ENCODE measurements around the gene GIGYF1. TPM values are rescaled to one million over a fixed set of nuclear protein-coding genes. Genes with fewer than 3 reads are reported as not detected.

GIGYF1 gene
- total and polyA plus RNA-seq, 5 donors from 2014 or later = 0.71 to 82.4 (median 0.76) TPM

GRCh38 chr7:100640517-100641440, 53.3 kb downstream of the GIGYF1 start:
- Histone ChIP-seq H3K9me3 (ENCODE audit: control insufficient read depth in 2 of 2, low read length in 2 of 2) (no peaks in the 10 kb centered on the region), H3K27me3 (ENCODE audit: control insufficient read depth, insufficient read depth, low read length) (no peaks in the 10 kb centered on the region), H3K27ac (ENCODE audit: insufficient read depth, low read length, poor library complexity, severe bottlenecking) (no peak overlapping the region), H3K36me3 (ENCODE audit: control insufficient read depth, insufficient read depth, low read length) (no peaks in the 10 kb centered on the region), H3K4me3 (ENCODE audit: low read depth, low read length) (no peak overlapping the region), H3K4me1 (ENCODE audit: control insufficient read depth, insufficient read depth, low read length, poor library complexity, severe bottlenecking) (no peaks in the 10 kb centered on the region)
- peaks cover 5% of the 10 kb centered on the region for H3K27me3 Mint-ChIP-seq
- ATAC-seq (ENCODE audit: low read depth in 2 of 2) (no peak), DNase-seq (no peak)
- H3K27ac Mint-ChIP-seq = no peak overlapping the region
- peaks cover 0 to 4% (median 0%) of the 10 kb centered on the region in 4 donors for H3K4me1 Mint-ChIP-seq
- H3K9me3 Mint-ChIP-seq = no peaks in the 10 kb centered on the region
- H3K36me3 Mint-ChIP-seq = no peaks in the 10 kb centered on the region
- H3K4me3 Mint-ChIP-seq = no peak overlapping the region

DNA sequence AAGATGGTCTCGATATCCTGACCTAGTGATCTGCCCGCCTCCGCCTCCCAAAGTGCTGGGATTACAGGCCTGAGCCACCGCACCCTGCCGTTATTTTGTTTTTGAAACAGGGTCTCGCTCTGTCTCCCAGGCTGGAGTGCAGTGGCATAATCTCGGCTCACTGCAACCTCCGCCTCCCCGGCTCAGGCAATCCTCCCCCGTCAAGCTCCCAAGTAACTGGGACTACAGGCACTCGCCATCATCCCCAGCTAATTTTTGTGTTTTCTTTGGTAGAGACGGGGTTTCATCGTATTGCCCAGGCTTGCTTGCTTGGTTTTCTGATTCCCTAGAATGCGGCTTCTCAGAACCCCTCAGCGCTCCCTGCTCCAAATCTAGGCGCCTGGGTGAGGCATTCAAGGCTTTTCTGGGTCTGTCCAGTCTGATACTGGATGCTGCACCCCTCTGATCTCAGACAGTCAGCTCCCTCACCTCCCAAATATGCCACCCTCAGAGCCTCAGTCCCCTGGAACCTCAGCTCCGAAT, 54.0 kb downstream of the GIGYF1 start:
- no peaks in the 10 kb centered on the region for H3K9me3 ChIP-seq (ENCODE audit: control insufficient read depth in 2 of 2, low read length in 2 of 2)
- no peak overlapping the region for H3K4me3 ChIP-seq (ENCODE audit: low read depth, low read length)
- no peaks in the 10 kb centered on the region for H3K9me3 Mint-ChIP-seq
- H3K27ac Mint-ChIP-seq = no peak overlapping the region
- no peak overlapping the region for H3K4me3 Mint-ChIP-seq
- no peaks in the 10 kb centered on the region for H3K27me3 ChIP-seq (ENCODE audit: control insufficient read depth, insufficient read depth, low read length)
- no peak overlapping the region for H3K27ac ChIP-seq (ENCODE audit: insufficient read depth, low read length, poor library complexity, severe bottlenecking)
- no peaks in the 10 kb centered on the region for H3K36me3 ChIP-seq (ENCODE audit: control insufficient read depth, insufficient read depth, low read length)
- peaks cover 0 to 4% (median 0%) of the 10 kb centered on the region in 4 donors for H3K4me1 Mint-ChIP-seq
- H3K27me3 Mint-ChIP-seq = peaks cover 5% of the 10 kb centered on the region
- ATAC-seq (ENCODE audit: low read depth in 2 of 2) (no peak), DNase-seq (no peak)
- no peaks in the 10 kb centered on the region for H3K36me3 Mint-ChIP-seq
- no peaks in the 10 kb centered on the region for H3K4me1 ChIP-seq (ENCODE audit: control insufficient read depth, insufficient read depth, low read length, poor library complexity, severe bottlenecking)

GRCh38 chr7:100632951-100633717, 60.9 kb downstream of the GIGYF1 start:
- H3K4me3 Mint-ChIP-seq = peak overlapping the region; percentile 86 to 95 (median 91)

DNA sequence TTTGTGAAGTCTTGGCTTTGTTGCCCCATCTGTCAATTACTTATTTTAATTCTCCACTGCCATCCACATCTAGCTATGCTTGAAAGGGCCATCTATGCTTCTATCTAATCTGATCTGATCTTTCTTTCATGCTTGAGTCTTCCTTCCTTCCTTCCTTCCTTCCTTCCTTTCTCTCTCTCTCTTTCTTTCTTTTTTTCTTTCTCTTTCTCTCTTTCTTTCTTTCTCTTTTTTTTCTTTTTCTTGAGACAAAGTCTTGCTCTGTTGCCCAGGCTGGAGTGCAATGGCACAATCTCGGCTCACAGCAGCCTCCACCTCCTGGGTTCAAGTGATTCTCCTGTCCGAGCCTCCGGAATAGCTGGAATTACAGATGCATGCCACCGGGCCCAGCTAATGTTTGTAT, 64.0 kb downstream of the GIGYF1 start:
- Mint-ChIP-seq H3K4me3 (peak overlapping the region in 2 of 4 donors; percentile 13 to 62), H3K27me3 (no peaks in the 10 kb centered on the region), H3K27ac (peak overlapping the region in 2 of 3 donors; percentile 42 to 70), H3K4me1 (peaks cover 5 to 55% (median 12%) of the 10 kb centered on the region in 4 donors), H3K9me3 (no peaks in the 10 kb centered on the region), H3K36me3 (no peaks in the 10 kb centered on the region)
- ATAC-seq (ENCODE audit: low read depth in 2 of 2) = no peak
- no peak overlapping the region for H3K4me3 ChIP-seq (ENCODE audit: low read depth, low read length)
- H3K9me3 ChIP-seq (ENCODE audit: control insufficient read depth in 2 of 2, low read length in 2 of 2) = no peaks in the 10 kb centered on the region
- no peaks in the 10 kb centered on the region for H3K27me3 ChIP-seq (ENCODE audit: control insufficient read depth, insufficient read depth, low read length)
- H3K4me1 ChIP-seq (ENCODE audit: control insufficient read depth, insufficient read depth, low read length, poor library complexity, severe bottlenecking) = peaks cover 19% of the 10 kb centered on the region
- DNase-seq = no peak
- H3K36me3 ChIP-seq (ENCODE audit: control insufficient read depth, insufficient read depth, low read length) = no peaks in the 10 kb centered on the region
- no peak overlapping the region for H3K27ac ChIP-seq (ENCODE audit: insufficient read depth, low read length, poor library complexity, severe bottlenecking)

More at GRCh38 chr7:100632951-100633717, 60.9 kb downstream of the GIGYF1 start:
- H3K36me3 ChIP-seq (ENCODE audit: control insufficient read depth, insufficient read depth, low read length) = no peaks in the 10 kb centered on the region
- H3K27me3 Mint-ChIP-seq = no peaks in the 10 kb centered on the region
- DNase-seq (peak; percentile 48 to 75 (median 53)), ATAC-seq (ENCODE audit: low read depth in 2 of 2) (peak; percentile 74 to 78)
- no peaks in the 10 kb centered on the region for H3K9me3 Mint-ChIP-seq
- H3K4me1 Mint-ChIP-seq = peaks cover 5 to 31% (median 7%) of the 10 kb centered on the region in 4 donors
- peak overlapping the region; percentile 59 for H3K4me3 ChIP-seq (ENCODE audit: low read depth, low read length)
- peak overlapping the region; percentile 55 for H3K27ac ChIP-seq (ENCODE audit: insufficient read depth, low read length, poor library complexity, severe bottlenecking)
- H3K27me3 ChIP-seq (ENCODE audit: control insufficient read depth, insufficient read depth, low read length) = no peaks in the 10 kb centered on the region
- peaks cover 7% of the 10 kb centered on the region for H3K4me1 ChIP-seq (ENCODE audit: control insufficient read depth, insufficient read depth, low read length, poor library complexity, severe bottlenecking)
- H3K9me3 ChIP-seq (ENCODE audit: control insufficient read depth in 2 of 2, low read length in 2 of 2) = no peaks in the 10 kb centered on the region
- H3K36me3 Mint-ChIP-seq = no peaks in the 10 kb centered on the region
- peak overlapping the region; percentile 20 to 86 (median 48) for H3K27ac Mint-ChIP-seq

Other genes starting within 250 kb of the GIGYF1 start
- 3.7 TPM for gene SPACDR, start 230.0 kb downstream of the GIGYF1 start, total RNA-seq
- gene SPACDR, start 230.0 kb downstream of the GIGYF1 start, polyA plus RNA-seq = under 1 TPM in 2 of 4 donors, not detected in 2; 0.32 TPM
- 113 TPM for gene TSC22D4, start 215.0 kb downstream of the GIGYF1 start, total RNA-seq
- gene TSC22D4, start 215.0 kb downstream of the GIGYF1 start, polyA plus RNA-seq = 10 to 100 TPM; 22.2 to 35.8 (median 33.4) TPM
- gene NYAP1, start 210.3 kb downstream of the GIGYF1 start, total RNA-seq = 0.89 TPM
- gene NYAP1, start 210.3 kb downstream of the GIGYF1 start, polyA plus RNA-seq = not detected
- gene AGFG2, start 155.0 kb downstream of the GIGYF1 start, total RNA-seq = 40.8 TPM
- gene AGFG2, start 155.0 kb downstream of the GIGYF1 start, polyA plus RNA-seq = 10 to 100 TPM; 11.7 to 21.6 (median 16.0) TPM
- 47.4 TPM for gene SAP25, start 120.3 kb downstream of the GIGYF1 start, total RNA-seq
- gene SAP25, start 120.3 kb downstream of the GIGYF1 start, polyA plus RNA-seq = under 1 TPM in 1 of 4 donors, not detected in 3; 0.47 TPM
- 350 TPM for gene LRCH4, start 108.1 kb downstream of the GIGYF1 start, total RNA-seq
- gene LRCH4, start 108.1 kb downstream of the GIGYF1 start, polyA plus RNA-seq = 100 to 1,000 TPM; 115 to 136 (median 126) TPM
- gene FBXO24, start 107.9 kb downstream of the GIGYF1 start, total RNA-seq = not detected
- under 1 TPM in 3 of 4 donors, not detected in 1; 0.21 to 0.26 (median 0.22) TPM for gene FBXO24, start 107.9 kb downstream of the GIGYF1 start, polyA plus RNA-seq
- 2.8 TPM for gene PCOLCE, start 91.9 kb downstream of the GIGYF1 start, total RNA-seq
- gene PCOLCE, start 91.9 kb downstream of the GIGYF1 start, polyA plus RNA-seq = 1 to 10 TPM in 1 of 4 donors, under 1 TPM in 2, not detected in 1; 0.23 to 1.5 (median 0.89) TPM
- 13.9 TPM for gene MOSPD3, start 81.7 kb downstream of the GIGYF1 start, total RNA-seq
- 10 to 100 TPM; 13.8 to 22.9 (median 21.9) TPM for gene MOSPD3, start 81.7 kb downstream of the GIGYF1 start, polyA plus RNA-seq
- 8.0 TPM for gene TFR2, start 52.7 kb downstream of the GIGYF1 start, total RNA-seq
- gene TFR2, start 52.7 kb downstream of the GIGYF1 start, polyA plus RNA-seq = 1 to 10 TPM; 1.2 to 2.0 (median 1.5) TPM
- not detected for gene ACTL6B, start 37.8 kb downstream of the GIGYF1 start, total RNA-seq
- gene ACTL6B, start 37.8 kb downstream of the GIGYF1 start, polyA plus RNA-seq = not detected
- 160 TPM for gene GNB2, start 20.5 kb downstream of the GIGYF1 start, total RNA-seq
- 10 to 100 TPM; 47.2 to 70.0 (median 66.8) TPM for gene GNB2, start 20.5 kb downstream of the GIGYF1 start, polyA plus RNA-seq
- 11.3 TPM for gene POP7, start 11.9 kb upstream of the GIGYF1 start, total RNA-seq
- gene POP7, start 11.9 kb upstream of the GIGYF1 start, polyA plus RNA-seq = 10 to 100 TPM; 57.2 to 63.0 (median 61.5) TPM
- not detected for gene EPO, start 26.2 kb upstream of the GIGYF1 start, total RNA-seq
- gene EPO, start 26.2 kb upstream of the GIGYF1 start, polyA plus RNA-seq = under 1 TPM in 1 of 4 donors, not detected in 3; 0.23 TPM
- gene ZAN, start 39.3 kb upstream of the GIGYF1 start, total RNA-seq = not detected
- gene ZAN, start 39.3 kb upstream of the GIGYF1 start, polyA plus RNA-seq = not detected
- 3.0 TPM for gene EPHB4, start 133.3 kb upstream of the GIGYF1 start, total RNA-seq
- gene EPHB4, start 133.3 kb upstream of the GIGYF1 start, polyA plus RNA-seq = not detected
- gene SLC12A9, start 158.5 kb upstream of the GIGYF1 start, total RNA-seq = 42.7 TPM
- gene SLC12A9, start 158.5 kb upstream of the GIGYF1 start, polyA plus RNA-seq = 1 to 10 TPM; 5.7 to 8.6 (median 6.1) TPM
- 8.4 TPM for gene TRIP6, start 173.1 kb upstream of the GIGYF1 start, total RNA-seq
- gene TRIP6, start 173.1 kb upstream of the GIGYF1 start, polyA plus RNA-seq = 1 to 10 TPM; 2.8 to 5.8 (median 3.5) TPM
- 234 TPM for gene SRRT, start 180.9 kb upstream of the GIGYF1 start, total RNA-seq
- 10 to 100 TPM; 31.9 to 40.7 (median 36.7) TPM for gene SRRT, start 180.9 kb upstream of the GIGYF1 start, polyA plus RNA-seq
- gene UFSP1, start 195.5 kb upstream of the GIGYF1 start, total RNA-seq = 0.94 TPM
- gene UFSP1, start 195.5 kb upstream of the GIGYF1 start, polyA plus RNA-seq = 1 to 10 TPM in 3 of 4 donors, under 1 TPM in 1; 0.39 to 4.8 (median 1.9) TPM
- 0.20 TPM for gene ACHE, start 201.6 kb upstream of the GIGYF1 start, total RNA-seq
- not detected for gene ACHE, start 201.6 kb upstream of the GIGYF1 start, polyA plus RNA-seq